B cell (primary cell): Measurements from ENCODE around the gene MYO5C. TPM values are rescaled to one million over a fixed set of nuclear protein-coding genes. Genes with fewer than 3 reads are reported as not detected.

Experiments used
- ATAC-seq: fragments of 200-7000 bp; cut with Tn5 transposase; one replicate; pipeline ENCODE4 v1.10.0; 2021; ENCODE audit warnings: low read depth, mild to moderate bottlenecking, moderate number of reproducible peaks, moderate library complexity
- CTCF ChIA-PET: fragments of 350-600 bp; sonication (Branson Sonifier 250); formaldehyde crosslinking; loops from one replicate; lab custom pipeline; 2021; ENCODE audit warnings: antibody characterized with exemption, inconsistent platforms; lab: Charles Lee
- POLR2A ChIA-PET: fragments of 350-600 bp; sonication (Branson Sonifier 250); formaldehyde crosslinking; loops from one replicate; lab custom pipeline; 2021; ENCODE audit warnings: antibody characterized with exemption; lab: Charles Lee
- DNase-seq: peaks from one replicate; pipeline ENCODE4 v3.0.0; 2013
- H2AFZ ChIP-seq: 2 replicates; pipeline ENCODE4 v1.6.1; 2012; ENCODE audit warnings: mild to moderate bottlenecking, low read depth, low read length; ENCODE audit not compliant: insufficient read depth, poor library complexity, severe bottlenecking
- H3K27ac ChIP-seq, 2 donors: 1 replicate in 1 of 2; 2 replicates in 1 of 2; pipeline ENCODE4 v1.5.1; 2012 to 2013; ENCODE audit warnings: low read length in 2 of 2, mild to moderate bottlenecking in 2 of 2, moderate library complexity in 1 of 2
- H3K27me3 ChIP-seq, 4 experiments: fragments of 200-600 bp in 1 of 4; sonication (generic) in 1 of 4; replicated peaks in 1 of 4; 1 replicate in 2 of 4; 2 replicates in 2 of 4; pipeline versions ENCODE4 v1.6.1 to v1.7.0; 2013 to 2016; ENCODE audit warnings: low read length in 3 of 4, mild to moderate bottlenecking in 2 of 4, mixed read lengths in 1 of 4, moderate library complexity in 1 of 4; ENCODE audit not compliant: insufficient read depth in 4 of 4, control insufficient read depth in 3 of 4; ENCODE audit errors: control extremely low read depth in 1 of 4
- H3K36me3 ChIP-seq, 2 experiments: replicated peaks in 1 of 2; 1 replicate in 1 of 2; 2 replicates in 1 of 2; pipeline versions ENCODE4 v1.6.1 to v1.7.1; 2013; ENCODE audit warnings: low read length in 1 of 2; ENCODE audit not compliant: insufficient read depth in 2 of 2, control insufficient read depth in 1 of 2; ENCODE audit errors: control extremely low read depth in 1 of 2, extremely low read depth in 1 of 2
- H3K4me1 ChIP-seq, 2 donors: fragments of 200-600 bp in 1 of 2; sonication (generic) in 1 of 2; 1 replicate in 1 of 2; 2 replicates in 1 of 2; pipeline versions ENCODE4 v1.5.1 to v1.6.1; 2013 to 2017; ENCODE audit warnings: low read length in 2 of 2; ENCODE audit not compliant: control insufficient read depth in 2 of 2, insufficient read depth in 2 of 2
- H3K4me2 ChIP-seq: replicated peaks from 2 replicates; pipeline ENCODE3; 2012; ENCODE audit warnings: mild to moderate bottlenecking, low read depth, low read length; ENCODE audit not compliant: poor library complexity, severe bottlenecking
- H3K4me3 ChIP-seq, 5 experiments: fragments of 200-600 bp in 1 of 5; sonication (generic) in 1 of 5; 1 replicate in 3 of 5; 2 replicates in 2 of 5; pipeline versions ENCODE4 v1.5.1 to v1.7.0; 2011 to 2016; ENCODE audit warnings: low read length in 4 of 5, mild to moderate bottlenecking in 4 of 5, low read depth in 2 of 5, control low read depth in 1 of 5, moderate library complexity in 1 of 5; ENCODE audit not compliant: insufficient read depth in 1 of 5; ENCODE audit errors: control extremely low read depth in 1 of 5, extremely low read depth in 1 of 5
- H3K79me2 ChIP-seq: fragments of 200-600 bp; sonication (generic); one replicate; pipeline ENCODE4 v1.6.0; 2016; ENCODE audit warnings: low read length; ENCODE audit not compliant: control insufficient read depth, insufficient read depth
- H3K9ac ChIP-seq: fragments of 200-600 bp; sonication (generic); 2 replicates; pipeline ENCODE4 v1.6.1; 2017; ENCODE audit warnings: mild to moderate bottlenecking, low read length, moderate library complexity
- H3K9me3 ChIP-seq, 3 donors: one replicate each; pipeline versions ENCODE4 v1.6.1 to v1.7.1; 2013; ENCODE audit warnings: low read length in 2 of 3; ENCODE audit not compliant: control insufficient read depth in 2 of 3, insufficient read depth in 1 of 3; ENCODE audit errors: control extremely low read depth in 1 of 3
- H4K20me1 ChIP-seq: 2 replicates; pipeline ENCODE4 v1.6.0; 2012; ENCODE audit warnings: mild to moderate bottlenecking, low read length; ENCODE audit not compliant: insufficient read depth, control insufficient read depth, poor library complexity, severe bottlenecking
- H3K27ac Mint-ChIP-seq: one replicate; pipeline ENCODE4 v1.8.0; 2021; ENCODE audit warnings: mixed read lengths
- H3K27me3 Mint-ChIP-seq: one replicate; pipeline ENCODE4 v1.8.0; 2021; ENCODE audit warnings: mixed read lengths
- H3K4me1 Mint-ChIP-seq: one replicate; pipeline ENCODE4 v1.8.0; 2021; ENCODE audit warnings: mixed read lengths
- H3K4me3 Mint-ChIP-seq: one replicate; pipeline ENCODE4 v1.8.0; 2021; ENCODE audit warnings: mixed read lengths
- H3K9me3 Mint-ChIP-seq: one replicate; pipeline ENCODE4 v1.8.0; 2022; ENCODE audit warnings: mixed read lengths; ENCODE audit not compliant: insufficient read depth
- CTCF ChIP-seq: fragments of 200-600 bp; IDR thresholded peaks from one replicate; pipeline ENCODE4 v1.8.0; 2022; ENCODE audit warnings: antibody characterized with exemption, mild to moderate bottlenecking
- EZH2 ChIP-seq: IDR thresholded peaks from 2 replicates; pipeline ENCODE4 v1.6.1; 2012; ENCODE audit warnings: borderline replicate concordance, low read depth, mild to moderate bottlenecking, moderate library complexity, low read length; ENCODE audit not compliant: insufficient read depth, poor library complexity, severe bottlenecking
- WGBS: methylation state at CpG from one replicate; pipeline ENCODE4 v1.1.5; 2013; ENCODE audit warnings: missing lambda C conversion rate; ENCODE audit not compliant: insufficient coverage; 5-methylcytosine and 5-hydroxymethylcytosine counted together
- intact Hi-C: fragments of 100-400 bp; cut with micrococcal nuclease; formaldehyde crosslinking; loops from one replicate; pipeline ENCODE4 v1.10.0; 2022
- polyA plus RNA-seq: library from polyadenylated mRNA; depleted of rRNA; stranded (reverse); fragments of >200 nt; gene quantifications from 2 replicates; pipeline ENCODE4 v1.2.3, GENCODE V29; 2012
- total RNA-seq, 2 donors: library from RNA; stranded (reverse); fragments of 120-200 nt in 1 of 2; gene quantifications; 1 replicate in 1 of 2; 2 replicates in 1 of 2; pipeline versions ENCODE4 v1.2.3 to v1.2.4, GENCODE V29; 2013 to 2022

Gene MYO5C
- total and polyA plus RNA-seq, 2 donors (not counting 1 experiment from before 2014, with no cell fraction given), result 0.54 to 4.5 TPM

- H3K27ac ChIP-seq, result no peak overlapping the region
- Mint-ChIP-seq H3K4me3 (no peak overlapping the region), H3K9me3 (no peaks in the 10 kb centered on the region), H3K4me1 (peaks cover 30% of the 10 kb centered on the region), H3K27ac (no peak overlapping the region), H3K27me3 (no peaks in the 10 kb centered on the region)
- DNase-seq (no peak), ATAC-seq (no peak)
- peaks cover 4 to 5% of the 10 kb centered on the region in 2 experiments for H3K36me3 ChIP-seq
- TF ChIP-seq EZH2, result no peak
- TF ChIP-seq CTCF, result no peak
- H3K27me3 ChIP-seq, result no peaks in the 10 kb centered on the region
- CTCF ChIA-PET, result no interaction called here
- H3K4me3 ChIP-seq, result no peak overlapping the region
- WGBS, result 100% methylated on average over 1 of the region's 1 CpG
- peaks cover 20 to 22% of the 10 kb centered on the region in 2 donors for H3K4me1 ChIP-seq
- POLR2A ChIA-PET, result no interaction called here
- H3K9ac ChIP-seq, result no peak overlapping the region
- H3K9me3 ChIP-seq, result no peaks in the 10 kb centered on the region
- H3K4me2 ChIP-seq, result no peak overlapping the region
- no peaks in the 10 kb centered on the region for H4K20me1 ChIP-seq
- H3K79me2 ChIP-seq, result no peaks in the 10 kb centered on the region
- H2AFZ ChIP-seq, result no peak overlapping the region
- intact Hi-C loops, result no loop called here
Measured at GRCh38 chr15:52306270-52306669, 10.7 kb upstream of the MYO5C start.

GRCh38 chr15:52303093-52303772 lies 7.6 kb upstream of the MYO5C start:
- H2AFZ ChIP-seq, result no peak overlapping the region
- H4K20me1 ChIP-seq, result no peaks in the 10 kb centered on the region
- no peak for TF ChIP-seq EZH2
- TF ChIP-seq CTCF, result no peak
- no peaks in the 10 kb centered on the region for H3K9me3 Mint-ChIP-seq
- H3K36me3 ChIP-seq, result no peaks in the 10 kb centered on the region
- no peaks in the 10 kb centered on the region for H3K9me3 ChIP-seq
- WGBS, result 80% methylated on average over 2 of the region's 3 CpGs
- H3K4me1 ChIP-seq, result peaks cover 6 to 7% of the 10 kb centered on the region in 2 donors
- H3K4me1 Mint-ChIP-seq, result peaks cover 13% of the 10 kb centered on the region
- no peak overlapping the region for H3K4me2 ChIP-seq
- intact Hi-C loops, result no loop called here
- ATAC-seq (no peak), DNase-seq (no peak)
- no peaks in the 10 kb centered on the region for H3K79me2 ChIP-seq
- H3K27ac ChIP-seq, result no peak overlapping the region
- H3K27me3 ChIP-seq, result no peaks in the 10 kb centered on the region
- ChIA-PET POLR2A (no interaction called here), CTCF (interaction anchor here (1.2 to 1.7 kb wide), 2 partner anchors 41 to 46 kb away, joined by 3 to 5 read pairs; no protein-coding TSS in a partner anchor)
- H3K27ac Mint-ChIP-seq, result no peak overlapping the region
- H3K4me3 ChIP-seq, result no peak overlapping the region
- no peak overlapping the region for H3K9ac ChIP-seq
- no peak overlapping the region for H3K4me3 Mint-ChIP-seq
- no peaks in the 10 kb centered on the region for H3K27me3 Mint-ChIP-seq
